HG03520 (cell line): ENCODE measurements around the gene MLX.
A peak's percentile ranks its signal among the peaks of the same experiment; 100 is the strongest.

Source experiments
- ATAC-seq: cut with Tn5 transposase; IDR thresholded peaks from one replicate; pipeline ENCODE4 v1.9.1; 2021; ENCODE audit warnings: mild to moderate bottlenecking, moderate library complexity; ENCODE audit not compliant: unreplicated experiment

The MLX gene

GRCh38 chr17:42577532-42578281 is 10.8 kb downstream of the MLX start, which contains the start of gene PSMC3IP:
Gene PSMC3IP, minus strand, starts transcription at chr17:42577729. Its CDS starts 43 bp downstream, at chr17:42577686.
- peak; percentile 70 for ATAC-seq

GRCh38 chr17:42578282-42578869 is 11.5 kb downstream of the MLX start:
- peak; percentile 36 for ATAC-seq

GRCh38 chr17:42579794-42580551 is 13.1 kb downstream of the MLX start:
- ATAC-seq = no peak

- ATAC-seq = no peak
Observed at GRCh38 chr17:42581744-42582270, 14.9 kb downstream of the MLX start.

GRCh38 chr17:42584880-42585279 is 18.0 kb downstream of the MLX start:
- ATAC-seq = no peak

- no peak for ATAC-seq
Observed at GRCh38 chr17:42585353-42585752, 18.5 kb downstream of the MLX start.

GRCh38 chr17:42586514-42587230 is 19.8 kb downstream of the MLX start:
- no peak for ATAC-seq

- no peak for ATAC-seq
Observed at GRCh38 chr17:42590886-42591285, 24.0 kb downstream of the MLX start.

- no peak for ATAC-seq
Observed at GRCh38 chr17:42591411-42591810, 24.5 kb downstream of the MLX start.

GRCh38 chr17:42596386-42596785 is 29.5 kb downstream of the MLX start:
- ATAC-seq = no peak

- ATAC-seq = no peak
Observed at GRCh38 chr17:42598905-42599304, 32.0 kb downstream of the MLX start.

- no peak for ATAC-seq
Observed at GRCh38 chr17:42603318-42603717, 36.4 kb downstream of the MLX start.

- no peak for ATAC-seq
Observed at GRCh38 chr17:42607769-42608168, 40.9 kb downstream of the MLX start.

- no peak for ATAC-seq
Observed at GRCh38 chr17:42608305-42609181, 41.6 kb downstream of the MLX start.

GRCh38 chr17:42609182-42609813 is 42.4 kb downstream of the MLX start, which contains the start of the genes RETREG3 and TUBG1:
Gene RETREG3, minus strand, starts transcription at chr17:42609374. Its CDS starts 50 bp downstream, at chr17:42609324.
Gene TUBG1, plus strand, starts transcription at chr17:42609683. Its CDS starts 55 bp downstream, at chr17:42609738.
- peak; percentile 90 for ATAC-seq

GRCh38 chr17:42609814-42610801 is 43.2 kb downstream of the MLX start:
- peak; percentile 4 for ATAC-seq

GRCh38 chr17:42612013-42612412 is 45.1 kb downstream of the MLX start:
- ATAC-seq = no peak

- no peak for ATAC-seq
Observed at GRCh38 chr17:42613699-42614295, 46.9 kb downstream of the MLX start.
